HG03060 (cell line): Measurements from ENCODE around the gene LHFPL3.
"Not testable (repeated sequence)": the region's sequence is repeated elsewhere in the genome, so short reads cannot be mapped to it uniquely, and the experiment has no call there.

Experiments used
- ATAC-seq: cut with Tn5 transposase; IDR thresholded peaks from one replicate; pipeline ENCODE4 v1.9.1; 2021; ENCODE audit warnings: low read depth, moderate number of reproducible peaks; ENCODE audit not compliant: unreplicated experiment

Gene LHFPL3

GRCh38 chr7:104563350-104563901 lies 235.0 kb downstream of the LHFPL3 start:
- ATAC-seq: not testable (repeated sequence)

GRCh38 chr7:104569751-104570150 lies 241.3 kb downstream of the LHFPL3 start:
- no peak for ATAC-seq

GRCh38 chr7:104572554-104572953 lies 244.2 kb downstream of the LHFPL3 start:
- no peak for ATAC-seq

GRCh38 chr7:104584620-104585019 lies 256.2 kb downstream of the LHFPL3 start:
- no peak for ATAC-seq

- ATAC-seq: not testable (repeated sequence)
These were observed 267.2 kb downstream of the LHFPL3 start for GRCh38 chr7:104595591-104595990.

GRCh38 chr7:104603957-104604356 lies 275.6 kb downstream of the LHFPL3 start:
- no peak for ATAC-seq

GRCh38 chr7:104604706-104605105 lies 276.3 kb downstream of the LHFPL3 start:
- no peak for ATAC-seq

GRCh38 chr7:104621321-104621720 lies 292.9 kb downstream of the LHFPL3 start:
- no peak for ATAC-seq

GRCh38 chr7:104625956-104626355 lies 297.6 kb downstream of the LHFPL3 start:
- no peak for ATAC-seq

GRCh38 chr7:104627516-104627915 lies 299.1 kb downstream of the LHFPL3 start:
- ATAC-seq: no peak

- no peak for ATAC-seq
These were observed 299.6 kb downstream of the LHFPL3 start for GRCh38 chr7:104628017-104628416.

GRCh38 chr7:104629408-104629807 lies 301.0 kb downstream of the LHFPL3 start:
- ATAC-seq: no peak

GRCh38 chr7:104640506-104640905 lies 312.1 kb downstream of the LHFPL3 start:
- no peak for ATAC-seq

- no peak for ATAC-seq
These were observed 314.2 kb downstream of the LHFPL3 start for GRCh38 chr7:104642560-104642959.

GRCh38 chr7:104643587-104644217 lies 315.3 kb downstream of the LHFPL3 start:
- ATAC-seq: no peak

- no peak for ATAC-seq
These were observed 322.7 kb downstream of the LHFPL3 start for GRCh38 chr7:104650991-104651640.

- ATAC-seq: no peak
These were observed 324.0 kb downstream of the LHFPL3 start for GRCh38 chr7:104652434-104652833.

GRCh38 chr7:104652865-104653264 lies 324.5 kb downstream of the LHFPL3 start:
- ATAC-seq: no peak

GRCh38 chr7:104653825-104654401 lies 325.5 kb downstream of the LHFPL3 start:
- no peak for ATAC-seq

- ATAC-seq: no peak
These were observed 327.2 kb downstream of the LHFPL3 start for GRCh38 chr7:104655592-104655991.

- ATAC-seq: no peak
These were observed 328.1 kb downstream of the LHFPL3 start for GRCh38 chr7:104656467-104656866.

GRCh38 chr7:104657134-104657533 lies 328.7 kb downstream of the LHFPL3 start:
- no peak for ATAC-seq
